NCI-H748 (cell line): ENCODE data around the gene PPIL6.

ENCODE experiments used
- DNase-seq: peaks from one replicate; lab custom pipeline; 2025; ENCODE audit not compliant: unreplicated experiment; lab: John Stamatoyannopoulos, UW

The PPIL6 gene

GRCh38 chr6:109449795-109450673, 9.6 kb upstream of the PPIL6 start:
- no peak for DNase-seq

- DNase-seq, result no peak
Measured at GRCh38 chr6:109449064-109449794, 8.8 kb upstream of the PPIL6 start.

- DNase-seq, result no peak
Measured at GRCh38 chr6:109448615-109449014, 8.2 kb upstream of the PPIL6 start.

GRCh38 chr6:109447878-109448555, 7.6 kb upstream of the PPIL6 start:
- no peak for DNase-seq

GRCh38 chr6:109447087-109447486, 6.7 kb upstream of the PPIL6 start:
- no peak for DNase-seq

GRCh38 chr6:109446541-109446940, 6.1 kb upstream of the PPIL6 start:
- no peak for DNase-seq

- DNase-seq, result no peak
Measured at GRCh38 chr6:109446072-109446471, 5.6 kb upstream of the PPIL6 start.

GRCh38 chr6:109445382-109445781, 5.0 kb upstream of the PPIL6 start:
- no peak for DNase-seq

GRCh38 chr6:109443425-109443950, 3.1 kb upstream of the PPIL6 start:
- DNase-seq, result no peak

- DNase-seq, result no peak
Measured at GRCh38 chr6:109442393-109442924, 2.0 kb upstream of the PPIL6 start.

- DNase-seq, result peak; percentile 61
Measured at GRCh38 chr6:109441069-109441816, 815 bp upstream of the PPIL6 start.

GRCh38 chr6:109436041-109436440, 4.4 kb downstream of the PPIL6 start:
- no peak for DNase-seq

GRCh38 chr6:109434456-109434855, 6.0 kb downstream of the PPIL6 start:
- DNase-seq, result no peak

- DNase-seq, result no peak
Measured at GRCh38 chr6:109429496-109429895, 10.9 kb downstream of the PPIL6 start.

GRCh38 chr6:109428889-109429477, 11.4 kb downstream of the PPIL6 start:
- DNase-seq, result no peak

GRCh38 chr6:109424946-109425345, 15.5 kb downstream of the PPIL6 start:
- DNase-seq, result no peak

- no peak for DNase-seq
Measured at GRCh38 chr6:109421184-109421583, 19.2 kb downstream of the PPIL6 start.

- DNase-seq, result no peak
Measured at GRCh38 chr6:109420751-109421150, 19.7 kb downstream of the PPIL6 start.

- DNase-seq, result no peak
Measured at GRCh38 chr6:109417646-109418045, 22.8 kb downstream of the PPIL6 start.

- no peak for DNase-seq
Measured at GRCh38 chr6:109411034-109411433, 29.4 kb downstream of the PPIL6 start.
